ENCODE data around the gene LCNL1. TPM values are rescaled to one million over a fixed set of nuclear protein-coding genes. Genes with fewer than 3 reads are reported as not detected.

Gene LCNL1
- polyA plus RNA-seq, 3 donors: 0.14 to 0.40 (median 0.39) TPM

GRCh38 chr9:136945333-136946227 is 37.2 kb upstream of the LCNL1 start:
- DNase-seq (ENCODE audit: extremely low read depth in 1 of 11, low read depth in 9 of 11, low spot score in 4 of 11): no peak

DNA sequence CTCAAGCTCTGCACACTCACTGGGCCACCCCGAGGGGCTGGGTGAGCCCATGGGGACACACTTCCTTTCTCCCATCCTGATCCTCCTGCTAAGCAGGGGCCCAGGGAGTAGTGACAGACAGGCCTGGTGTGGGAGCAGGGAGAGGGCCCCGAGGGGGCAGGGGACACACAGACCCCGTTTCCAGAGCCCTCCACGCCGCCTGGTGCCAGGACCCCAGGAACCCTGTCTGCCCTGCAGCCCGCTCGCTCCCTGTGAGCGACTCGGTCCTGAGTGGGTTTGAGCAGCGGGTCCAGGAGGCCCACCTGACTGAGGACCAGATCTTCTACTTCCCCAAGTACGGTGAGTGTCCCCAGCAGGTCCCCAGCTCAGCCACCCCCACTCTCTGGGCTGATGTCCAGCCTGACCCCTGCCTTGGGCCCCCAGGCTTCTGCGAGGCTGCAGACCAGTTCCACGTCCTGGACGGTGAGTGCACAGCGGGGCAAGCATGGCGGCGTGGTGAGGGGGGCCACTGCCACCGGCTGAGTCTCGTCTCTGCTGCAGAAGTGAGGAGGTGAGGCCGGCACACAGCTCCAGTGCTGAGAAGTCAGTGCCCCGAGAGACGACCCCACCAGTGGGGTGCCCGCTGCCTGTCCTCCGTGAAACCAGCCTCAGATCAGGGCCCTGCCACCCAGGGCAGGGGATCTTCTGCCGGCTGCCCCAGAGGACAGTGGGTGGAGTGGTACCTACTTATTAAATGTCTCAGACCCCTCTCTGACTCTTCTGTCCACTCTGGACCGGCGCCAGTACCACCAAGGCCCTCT is 36.4 kb upstream of the LCNL1 start:
- DNase-seq (ENCODE audit: extremely low read depth in 1 of 11, low read depth in 9 of 11, low spot score in 4 of 11): no peak

DNA sequence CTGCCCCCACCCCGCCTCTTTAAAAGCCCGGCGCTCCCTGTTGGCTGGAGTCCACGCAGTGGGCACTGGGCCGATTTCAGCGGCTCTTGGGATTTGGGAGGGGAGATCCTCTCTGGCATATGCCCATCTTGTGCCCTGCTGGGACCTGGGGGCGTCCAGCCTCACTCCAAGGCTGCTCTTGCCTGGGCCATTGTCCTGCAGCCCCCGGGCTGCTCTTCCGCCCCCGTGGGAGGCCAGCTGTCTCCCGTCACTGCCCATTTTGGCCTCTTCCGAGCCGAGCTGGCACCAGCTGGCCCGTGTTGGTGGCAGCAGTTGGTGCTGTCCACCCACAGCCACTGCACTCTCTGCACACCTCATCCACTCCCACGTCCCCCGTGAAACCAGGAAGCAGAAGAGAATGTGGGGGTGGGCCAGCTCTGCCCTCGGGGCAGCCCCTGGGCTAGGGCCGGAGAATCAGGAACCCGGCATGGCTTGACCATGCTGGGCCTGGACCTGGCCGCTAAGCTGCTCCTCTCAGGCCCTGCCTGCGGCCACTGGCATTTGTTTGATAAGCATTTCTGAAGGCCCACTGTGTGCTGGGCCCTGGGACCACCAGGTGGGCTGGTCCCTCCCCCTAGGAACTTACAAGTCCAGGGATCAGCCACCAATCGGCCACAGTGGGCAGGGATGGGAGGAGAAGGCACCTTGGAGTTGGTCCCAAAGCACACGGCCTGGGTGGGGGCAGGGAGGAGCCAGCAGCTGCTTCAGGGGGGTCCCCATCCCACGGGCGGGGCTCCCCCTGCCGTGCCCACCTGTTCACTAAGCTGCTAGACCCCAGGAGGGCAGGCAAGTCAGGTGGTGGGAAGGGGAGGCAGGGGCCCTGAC is 35.5 kb upstream of the LCNL1 start:
- DNase-seq (ENCODE audit: extremely low read depth in 1 of 11, low read depth in 9 of 11, low spot score in 4 of 11): no peak

DNA sequence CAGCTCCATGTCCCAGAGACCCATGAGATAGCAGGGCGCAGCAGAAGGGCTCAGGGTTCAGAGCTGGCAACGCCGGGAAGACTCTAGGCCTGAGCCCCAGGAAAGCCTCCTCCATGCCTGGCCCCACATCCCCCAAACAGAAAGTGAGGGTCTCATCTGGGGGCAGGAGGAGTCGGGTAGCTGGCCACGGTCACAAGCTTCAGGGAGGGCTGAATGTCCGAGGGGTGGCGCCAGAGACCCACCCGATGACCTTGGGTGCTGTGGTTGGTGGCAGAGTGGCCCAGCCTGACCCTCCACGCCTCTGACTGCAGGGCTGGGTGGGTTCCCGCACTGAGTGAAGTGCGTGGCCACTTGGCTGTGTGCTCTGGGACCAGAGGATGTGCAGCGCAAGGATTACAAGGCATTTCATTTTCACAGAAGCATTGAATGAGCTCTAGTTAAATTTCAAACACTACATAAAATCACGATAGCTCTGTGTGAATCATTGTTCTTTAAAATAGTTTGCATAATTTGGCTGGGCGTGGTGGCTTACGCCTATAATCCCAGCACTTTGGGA is 34.8 kb upstream of the LCNL1 start:
- no peak for DNase-seq (ENCODE audit: extremely low read depth in 1 of 11, low read depth in 9 of 11, low spot score in 4 of 11)

DNA sequence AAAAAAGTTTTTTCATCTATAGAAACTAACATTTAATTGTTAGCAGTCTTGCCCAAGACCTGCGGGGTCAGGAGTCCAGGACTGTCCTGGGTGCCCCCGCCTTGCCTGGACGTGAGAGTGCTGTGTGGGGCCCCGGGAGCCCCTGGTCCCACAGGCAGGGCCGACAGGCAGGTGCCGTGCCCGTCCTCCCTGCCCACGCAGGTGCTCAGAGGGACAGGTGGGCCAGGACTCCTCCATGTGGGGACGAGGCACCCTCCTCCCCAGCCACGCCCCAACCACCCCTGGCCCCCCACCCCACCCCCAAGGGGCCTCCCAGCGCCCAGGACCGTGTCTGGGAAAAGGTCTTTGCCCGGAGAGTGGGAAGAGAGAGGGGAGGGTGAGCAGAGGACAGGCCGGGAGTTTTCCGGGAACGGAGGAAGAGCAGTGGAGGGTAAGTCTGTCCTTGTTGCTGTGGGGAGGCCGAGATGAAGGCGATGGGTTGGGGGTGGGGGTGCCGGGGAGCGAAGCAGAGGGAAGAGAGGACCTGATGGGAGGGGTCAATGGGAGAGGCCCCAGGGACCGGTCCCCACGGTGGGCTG is 33.5 kb upstream of the LCNL1 start:
- no peak for DNase-seq (ENCODE audit: extremely low read depth in 1 of 11, low read depth in 9 of 11, low spot score in 4 of 11)

GRCh38 chr9:136949817-136950655 is 32.8 kb upstream of the LCNL1 start:
- peak; percentile 73 to 91 (median 86) for DNase-seq (ENCODE audit: extremely low read depth in 1 of 11, low read depth in 9 of 11, low spot score in 4 of 11)

GRCh38 chr9:136950656-136951276 is 32.0 kb upstream of the LCNL1 start:
- no peak for DNase-seq (ENCODE audit: extremely low read depth in 1 of 11, low read depth in 9 of 11, low spot score in 4 of 11)

DNA sequence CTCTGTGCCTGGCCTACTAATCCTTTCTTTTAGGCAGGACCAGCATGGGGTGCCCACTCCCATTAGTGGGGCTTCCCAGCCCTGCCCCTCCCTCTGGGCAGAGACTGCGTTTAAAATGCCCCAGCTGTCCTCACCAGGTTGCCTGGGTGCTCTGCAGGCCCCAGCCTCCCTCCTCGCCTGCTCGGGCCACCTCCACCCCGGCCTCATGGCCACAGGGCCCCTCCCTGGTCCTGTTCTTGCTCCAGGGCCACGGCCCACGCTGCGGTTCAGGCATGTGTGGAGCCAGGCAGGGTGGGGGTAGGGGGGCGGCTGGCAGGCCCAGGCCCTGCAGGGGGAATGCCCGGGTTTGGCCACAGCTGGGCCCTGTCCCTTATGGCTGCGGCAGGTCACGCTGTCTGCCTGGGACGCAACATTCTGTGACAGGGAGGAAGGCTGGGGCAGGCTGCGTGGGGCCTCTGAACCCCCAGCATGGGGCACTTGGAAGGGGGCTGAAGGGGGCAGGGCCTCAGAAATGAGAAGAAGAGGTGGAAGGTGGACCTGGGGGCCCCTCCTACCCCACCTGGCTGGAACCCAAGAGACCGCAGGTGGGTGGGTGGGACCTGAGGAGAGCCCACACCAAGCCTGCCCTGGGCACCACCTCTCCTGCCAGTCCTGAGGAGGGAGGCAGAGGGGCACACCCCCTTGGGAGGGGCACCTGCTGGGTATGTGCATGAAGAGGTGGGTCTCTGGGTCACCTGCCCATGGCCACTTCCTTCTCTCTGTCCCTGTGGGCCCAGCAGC is 31.1 kb upstream of the LCNL1 start, which contains the start of gene LCN12:
TSS of gene LCN12 (plus strand) at position 733 of the 780 bp plus-strand sequence. CDS start 55 bp downstream, outside the sequence.
- DNase-seq (ENCODE audit: extremely low read depth in 1 of 11, low read depth in 9 of 11, low spot score in 4 of 11): no peak

DNA sequence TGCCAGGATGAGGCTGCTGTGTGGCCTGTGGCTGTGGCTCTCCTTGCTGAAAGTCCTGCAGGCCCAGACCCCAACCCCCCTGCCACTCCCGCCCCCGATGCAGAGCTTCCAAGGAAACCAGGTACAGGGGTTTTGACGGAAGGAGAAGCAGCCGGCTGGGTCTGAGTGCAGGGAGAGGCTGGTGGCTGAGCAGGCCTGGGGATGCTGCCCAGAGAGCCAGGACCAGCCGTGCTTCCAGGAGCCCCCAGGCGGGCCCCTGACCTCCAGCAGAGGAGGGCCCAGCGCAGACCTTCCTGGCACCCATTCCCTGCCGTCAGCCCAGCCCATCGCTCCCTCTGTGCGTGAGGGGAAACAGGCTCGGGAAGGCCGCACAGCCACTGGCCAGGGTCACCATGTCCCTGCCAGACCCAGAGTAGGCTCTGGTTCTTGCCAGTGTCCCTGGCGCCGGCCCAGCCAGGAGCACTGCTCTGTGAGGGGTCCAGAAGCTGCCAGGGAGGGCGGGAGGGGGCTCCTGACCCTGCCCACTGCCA is 30.4 kb upstream of the LCNL1 start:
- no peak for DNase-seq (ENCODE audit: extremely low read depth in 1 of 11, low read depth in 9 of 11, low spot score in 4 of 11)

GRCh38 chr9:136952876-136953770 is 29.7 kb upstream of the LCNL1 start:
- no peak for DNase-seq (ENCODE audit: extremely low read depth in 1 of 11, low read depth in 9 of 11, low spot score in 4 of 11)

DNA sequence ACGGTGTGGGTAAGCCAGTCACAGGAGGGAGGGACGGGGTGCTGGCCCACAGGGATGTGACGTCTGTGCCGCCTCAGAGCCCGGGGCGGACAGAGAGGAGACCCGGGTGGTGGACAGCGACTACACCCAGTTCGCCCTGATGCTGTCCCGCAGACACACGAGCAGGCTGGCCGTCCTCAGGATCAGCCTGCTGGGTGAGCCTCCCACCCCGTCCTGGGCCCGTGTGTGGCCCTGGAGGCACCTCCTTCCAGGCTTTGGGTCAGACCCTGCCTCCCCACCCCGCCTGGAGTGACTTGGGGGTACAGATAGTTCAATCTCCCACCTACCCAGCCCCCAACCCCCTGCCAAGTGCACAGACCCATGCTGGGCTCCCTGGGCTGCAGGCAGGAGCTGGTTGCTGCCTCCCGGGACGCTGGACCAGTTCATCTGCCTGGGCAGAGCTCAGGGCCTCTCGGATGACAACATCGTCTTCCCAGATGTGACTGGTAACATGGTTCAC is 29.0 kb upstream of the LCNL1 start:
- no peak for DNase-seq (ENCODE audit: extremely low read depth in 1 of 11, low read depth in 9 of 11, low spot score in 4 of 11)

GRCh38 chr9:136954270-136955083 is 28.3 kb upstream of the LCNL1 start:
- DNase-seq (ENCODE audit: extremely low read depth in 1 of 11, low read depth in 9 of 11, low spot score in 4 of 11): no peak

DNA sequence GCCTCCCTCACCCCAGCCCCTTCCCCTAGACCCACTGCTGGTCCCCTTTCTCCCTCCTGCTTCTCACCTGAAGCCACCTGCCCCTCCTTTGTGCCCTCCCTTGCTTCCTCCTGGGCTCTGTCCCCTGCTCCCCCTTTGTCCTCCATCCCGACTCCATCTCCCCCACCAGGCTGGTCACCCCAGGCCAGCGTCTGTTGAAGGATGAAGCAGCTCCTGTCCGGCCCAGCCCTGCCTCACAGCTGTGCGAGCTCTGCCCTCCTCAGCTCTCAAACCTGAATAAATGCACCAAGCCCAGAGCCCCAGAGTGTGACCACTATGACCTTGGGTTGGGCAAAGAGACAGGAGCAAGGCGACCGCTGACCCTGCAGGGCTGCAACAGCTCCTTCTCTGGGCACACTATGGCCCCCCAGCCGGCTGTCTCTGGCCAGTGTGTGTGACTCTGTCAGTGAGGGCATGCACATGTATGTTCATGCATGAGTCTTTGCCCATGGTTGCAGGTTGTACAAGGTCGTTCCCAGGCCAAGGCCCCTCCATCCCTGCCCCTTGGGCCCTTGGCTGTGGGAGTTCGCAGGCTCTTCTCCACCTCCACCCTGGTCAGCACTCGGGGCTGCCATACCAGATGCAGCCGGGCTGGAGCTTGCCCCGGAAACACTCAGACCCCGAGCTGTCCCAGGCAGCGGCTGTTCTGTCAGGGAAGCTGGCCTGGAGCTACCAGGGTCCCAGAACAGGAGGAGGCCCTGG is 27.4 kb upstream of the LCNL1 start:
- DNase-seq (ENCODE audit: extremely low read depth in 1 of 11, low read depth in 9 of 11, low spot score in 4 of 11): no peak

- DNase-seq (ENCODE audit: extremely low read depth in 1 of 11, low read depth in 9 of 11, low spot score in 4 of 11): no peak
Measured at GRCh38 chr9:136955943-136956335, 26.9 kb upstream of the LCNL1 start.

All from renal cortex interstitium (tissue), 11 donors.